DOHH2 (cell line): ENCODE data around the gene SPPL2A.

ENCODE experiments used
- EZH2phosphoT487 ChIP-seq: fragments of 200-600 bp; sonication (generic); IDR thresholded peaks from 2 replicates; pipeline ENCODE4 v1.6.1; 2017; ENCODE audit warnings: borderline replicate concordance, mild to moderate bottlenecking, antibody characterized with exemption, low read length, moderate library complexity, mixed read lengths
- TF ChIP-seq, protein P1 (sequence below): fragments of 200-600 bp; sonication (generic); IDR thresholded peaks from one replicate; pipeline ENCODE4 v1.5.1; 2014; ENCODE audit warnings: antibody characterized with exemption, mild to moderate bottlenecking, low read depth, low read length; ENCODE audit not compliant: poor library complexity, severe bottlenecking

DNA sequence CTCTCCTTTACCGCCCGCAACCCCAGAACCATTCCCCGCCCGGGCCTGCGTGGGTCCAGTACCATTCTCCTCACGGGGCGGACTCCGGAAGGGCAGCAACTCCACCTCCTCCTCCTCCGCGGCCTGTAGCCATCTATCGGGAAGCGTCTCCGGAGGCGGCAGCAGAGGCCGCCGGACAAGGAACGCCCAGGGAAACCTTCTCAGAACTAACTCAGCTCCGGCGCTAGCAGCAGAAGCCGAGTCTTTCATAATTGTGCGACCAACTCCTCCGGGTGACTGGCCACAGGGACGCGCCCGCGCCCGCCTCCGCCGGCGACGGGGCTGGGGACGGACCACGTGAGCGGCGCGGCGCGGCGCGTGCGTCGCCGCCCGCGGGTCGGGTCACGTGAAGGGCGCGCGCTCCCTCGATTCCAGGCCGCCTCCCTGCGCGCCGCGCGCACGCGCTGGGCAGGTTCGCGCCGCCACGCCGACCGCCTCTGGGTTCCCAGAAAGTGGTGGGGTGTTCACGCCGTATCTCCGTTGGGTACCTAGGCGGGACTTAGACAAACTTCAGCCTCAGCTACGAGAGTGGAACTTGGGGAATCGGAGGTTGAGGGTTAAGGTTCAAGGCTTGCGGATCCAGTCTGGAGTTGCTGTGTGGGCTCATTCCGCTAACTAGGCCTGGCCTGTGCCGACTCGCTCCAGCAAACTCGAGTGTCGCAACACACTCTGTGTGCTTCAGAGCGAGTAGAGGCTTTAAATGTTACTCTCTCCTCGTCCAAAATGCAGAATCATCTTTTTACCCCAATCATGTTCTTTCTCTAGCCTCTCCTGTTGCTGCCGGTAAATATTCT, 78.8 kb downstream of the SPPL2A start, which contains the start of gene TRPM7:
- TF ChIP-seq, protein P1, sequence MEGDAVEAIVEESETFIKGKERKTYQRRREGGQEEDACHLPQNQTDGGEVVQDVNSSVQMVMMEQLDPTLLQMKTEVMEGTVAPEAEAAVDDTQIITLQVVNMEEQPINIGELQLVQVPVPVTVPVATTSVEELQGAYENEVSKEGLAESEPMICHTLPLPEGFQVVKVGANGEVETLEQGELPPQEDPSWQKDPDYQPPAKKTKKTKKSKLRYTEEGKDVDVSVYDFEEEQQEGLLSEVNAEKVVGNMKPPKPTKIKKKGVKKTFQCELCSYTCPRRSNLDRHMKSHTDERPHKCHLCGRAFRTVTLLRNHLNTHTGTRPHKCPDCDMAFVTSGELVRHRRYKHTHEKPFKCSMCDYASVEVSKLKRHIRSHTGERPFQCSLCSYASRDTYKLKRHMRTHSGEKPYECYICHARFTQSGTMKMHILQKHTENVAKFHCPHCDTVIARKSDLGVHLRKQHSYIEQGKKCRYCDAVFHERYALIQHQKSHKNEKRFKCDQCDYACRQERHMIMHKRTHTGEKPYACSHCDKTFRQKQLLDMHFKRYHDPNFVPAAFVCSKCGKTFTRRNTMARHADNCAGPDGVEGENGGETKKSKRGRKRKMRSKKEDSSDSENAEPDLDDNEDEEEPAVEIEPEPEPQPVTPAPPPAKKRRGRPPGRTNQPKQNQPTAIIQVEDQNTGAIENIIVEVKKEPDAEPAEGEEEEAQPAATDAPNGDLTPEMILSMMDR = no peak
- TF ChIP-seq EZH2phosphoT487 = no peak
